Stomach smooth muscle (tissue), 2 donors: ENCODE data around the gene CSNK1G1.
"Not testable (repeated sequence)": the region's sequence is repeated elsewhere in the genome, so short reads cannot be mapped to it uniquely, and the experiment has no call there.

ENCODE experiments used
- H3K27ac ChIP-seq: one replicate; pipeline ENCODE4 v1.7.0; 2013; ENCODE audit warnings: mild to moderate bottlenecking, low read length, inconsistent platforms
- H3K27me3 ChIP-seq, 2 donors: one replicate each; pipeline ENCODE4 v1.7.0; 2013; ENCODE audit warnings: low read length in 2 of 2; ENCODE audit not compliant: insufficient read depth in 2 of 2, control insufficient read depth in 1 of 2
- H3K36me3 ChIP-seq, 2 donors: one replicate each; pipeline ENCODE4 v1.7.0; 2013; ENCODE audit warnings: low read length in 2 of 2; ENCODE audit not compliant: control insufficient read depth in 2 of 2, insufficient read depth in 2 of 2
- H3K4me1 ChIP-seq: one replicate; pipeline ENCODE4 v1.7.0; 2013; ENCODE audit warnings: low read length; ENCODE audit not compliant: control insufficient read depth, insufficient read depth
- H3K4me3 ChIP-seq, 2 donors: one replicate each; pipeline ENCODE4 v1.7.0; 2013; ENCODE audit warnings: low read length in 2 of 2
- H3K9ac ChIP-seq, 2 donors: one replicate each; pipeline ENCODE4 v1.7.0; 2013; ENCODE audit warnings: low read length in 2 of 2, mild to moderate bottlenecking in 1 of 2
- H3K9me3 ChIP-seq, 2 donors: one replicate each; pipeline ENCODE4 v1.7.0; 2013; ENCODE audit warnings: low read length in 2 of 2; ENCODE audit not compliant: control insufficient read depth in 2 of 2
- donor health status: healthy.
- donor health status: Pancreatic carcinoma.

The CSNK1G1 gene

GRCh38 chr15:64349375-64349774, 6.6 kb downstream of the CSNK1G1 start:
- Histone ChIP-seq H3K27me3 (no peaks in the 10 kb centered on the region), H3K4me1 (no peaks in the 10 kb centered on the region), H3K36me3 (no peaks in the 10 kb centered on the region), H3K4me3 (no peak overlapping the region), H3K27ac (no peak overlapping the region), H3K9me3 (no peaks in the 10 kb centered on the region), H3K9ac (no peak overlapping the region)

- H3K27me3 ChIP-seq, result no peaks in the 10 kb centered on the region
- H3K4me3 ChIP-seq, result no peak overlapping the region
- H3K9me3 ChIP-seq, result no peaks in the 10 kb centered on the region
- no peaks in the 10 kb centered on the region for H3K4me1 ChIP-seq
- no peak overlapping the region for H3K9ac ChIP-seq
- H3K27ac ChIP-seq, result no peak overlapping the region
- no peaks in the 10 kb centered on the region for H3K36me3 ChIP-seq
These were observed 7.5 kb downstream of the CSNK1G1 start for GRCh38 chr15:64348455-64348854.

- H3K36me3 ChIP-seq, H3K4me1 ChIP-seq, H3K9me3 ChIP-seq, H3K9ac ChIP-seq, H3K27me3 ChIP-seq, H3K4me3 ChIP-seq, H3K27ac ChIP-seq: not testable (repeated sequence)
These were observed 9.7 kb downstream of the CSNK1G1 start for GRCh38 chr15:64346242-64346641.

GRCh38 chr15:64344651-64345294, 11.2 kb downstream of the CSNK1G1 start:
- no peaks in the 10 kb centered on the region for H3K9me3 ChIP-seq
- H3K27ac ChIP-seq, result no peak overlapping the region
- no peak overlapping the region for H3K9ac ChIP-seq
- no peaks in the 10 kb centered on the region for H3K4me1 ChIP-seq
- no peak overlapping the region for H3K4me3 ChIP-seq
- H3K27me3 ChIP-seq, result no peaks in the 10 kb centered on the region
- H3K36me3 ChIP-seq, result peaks cover 0 to 3% of the 10 kb centered on the region in 2 donors

- no peak overlapping the region for H3K27ac ChIP-seq
- no peak overlapping the region for H3K9ac ChIP-seq
- no peaks in the 10 kb centered on the region for H3K9me3 ChIP-seq
- peaks cover 0 to 3% of the 10 kb centered on the region in 2 donors for H3K36me3 ChIP-seq
- no peak overlapping the region for H3K4me3 ChIP-seq
- no peaks in the 10 kb centered on the region for H3K27me3 ChIP-seq
- H3K4me1 ChIP-seq, result no peaks in the 10 kb centered on the region
These were observed 12.1 kb downstream of the CSNK1G1 start for GRCh38 chr15:64343841-64344240.

- Histone ChIP-seq H3K4me3 (no peak overlapping the region), H3K36me3 (peaks cover 0 to 3% of the 10 kb centered on the region in 2 donors), H3K27ac (no peak overlapping the region), H3K9me3 (no peaks in the 10 kb centered on the region), H3K27me3 (no peaks in the 10 kb centered on the region), H3K9ac (no peak overlapping the region), H3K4me1 (no peaks in the 10 kb centered on the region)
These were observed 12.8 kb downstream of the CSNK1G1 start for GRCh38 chr15:64343222-64343621.

- no peaks in the 10 kb centered on the region for H3K4me1 ChIP-seq
- no peaks in the 10 kb centered on the region for H3K27me3 ChIP-seq
- H3K9ac ChIP-seq, result no peak overlapping the region
- no peaks in the 10 kb centered on the region for H3K9me3 ChIP-seq
- H3K4me3 ChIP-seq, result no peak overlapping the region
- no peak overlapping the region for H3K27ac ChIP-seq
- peaks cover 0 to 3% of the 10 kb centered on the region in 2 donors for H3K36me3 ChIP-seq
These were observed 14.0 kb downstream of the CSNK1G1 start for GRCh38 chr15:64341961-64342360.

- Histone ChIP-seq H3K36me3 (peaks cover 0 to 3% of the 10 kb centered on the region in 2 donors), H3K9me3 (no peaks in the 10 kb centered on the region), H3K27me3 (no peaks in the 10 kb centered on the region), H3K27ac (no peak overlapping the region), H3K4me1 (no peaks in the 10 kb centered on the region), H3K4me3 (no peak overlapping the region), H3K9ac (no peak overlapping the region)
These were observed 15.6 kb downstream of the CSNK1G1 start for GRCh38 chr15:64340355-64340754.

- Histone ChIP-seq H3K4me1 (no peaks in the 10 kb centered on the region), H3K27me3 (no peaks in the 10 kb centered on the region), H3K36me3 (peaks cover 0 to 3% of the 10 kb centered on the region in 2 donors), H3K9me3 (no peaks in the 10 kb centered on the region), H3K27ac (no peak overlapping the region), H3K4me3 (no peak overlapping the region), H3K9ac (no peak overlapping the region)
These were observed 18.2 kb downstream of the CSNK1G1 start for GRCh38 chr15:64337761-64338160.

- Histone ChIP-seq H3K36me3 (no peaks in the 10 kb centered on the region), H3K27ac (no peak overlapping the region), H3K27me3 (no peaks in the 10 kb centered on the region), H3K9me3 (no peaks in the 10 kb centered on the region), H3K9ac (no peak overlapping the region), H3K4me3 (no peak overlapping the region), H3K4me1 (no peaks in the 10 kb centered on the region)
These were observed 21.7 kb downstream of the CSNK1G1 start for GRCh38 chr15:64333986-64334929.

- no peaks in the 10 kb centered on the region for H3K36me3 ChIP-seq
- H3K9me3 ChIP-seq, result no peaks in the 10 kb centered on the region
- no peaks in the 10 kb centered on the region for H3K4me1 ChIP-seq
- H3K27ac ChIP-seq, result no peak overlapping the region
- no peaks in the 10 kb centered on the region for H3K27me3 ChIP-seq
- H3K4me3 ChIP-seq, result no peak overlapping the region
- no peak overlapping the region for H3K9ac ChIP-seq
These were observed 22.5 kb downstream of the CSNK1G1 start for GRCh38 chr15:64333516-64333915.
